ENCODE data around the gene AGPAT2.

Gene AGPAT2

GRCh38 chr9:136672431-136673087 lies 14.7 kb downstream of the AGPAT2 start:
- no peak for DNase-seq

GRCh38 chr9:136671646-136672430 lies 15.4 kb downstream of the AGPAT2 start:
- no peak for DNase-seq

DNA sequence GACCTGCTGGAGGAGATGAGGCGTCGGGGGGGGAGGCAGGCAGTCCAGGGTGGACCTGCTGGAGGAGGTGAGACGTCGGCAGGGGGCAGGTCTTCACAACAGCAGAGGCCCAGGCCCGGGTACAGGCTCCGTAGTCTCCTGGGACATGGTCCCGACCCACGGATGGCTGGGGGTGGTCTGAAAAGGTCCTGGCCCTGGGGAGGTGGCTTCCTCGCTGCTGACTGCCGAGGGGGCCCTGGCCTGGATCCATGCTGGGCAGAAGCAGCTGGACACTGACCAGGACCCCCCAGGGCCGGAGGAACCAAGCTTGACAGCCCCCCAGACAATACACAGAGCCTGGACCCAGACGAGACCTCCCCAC lies 16.0 kb downstream of the AGPAT2 start:
- DNase-seq: no peak

- DNase-seq: no peak
Observed at GRCh38 chr9:136670576-136671253, 16.5 kb downstream of the AGPAT2 start.

- DNase-seq: no peak
Observed at GRCh38 chr9:136669791-136670464, 17.3 kb downstream of the AGPAT2 start.

GRCh38 chr9:136668983-136669790 lies 18.1 kb downstream of the AGPAT2 start:
- no peak for DNase-seq

DNA sequence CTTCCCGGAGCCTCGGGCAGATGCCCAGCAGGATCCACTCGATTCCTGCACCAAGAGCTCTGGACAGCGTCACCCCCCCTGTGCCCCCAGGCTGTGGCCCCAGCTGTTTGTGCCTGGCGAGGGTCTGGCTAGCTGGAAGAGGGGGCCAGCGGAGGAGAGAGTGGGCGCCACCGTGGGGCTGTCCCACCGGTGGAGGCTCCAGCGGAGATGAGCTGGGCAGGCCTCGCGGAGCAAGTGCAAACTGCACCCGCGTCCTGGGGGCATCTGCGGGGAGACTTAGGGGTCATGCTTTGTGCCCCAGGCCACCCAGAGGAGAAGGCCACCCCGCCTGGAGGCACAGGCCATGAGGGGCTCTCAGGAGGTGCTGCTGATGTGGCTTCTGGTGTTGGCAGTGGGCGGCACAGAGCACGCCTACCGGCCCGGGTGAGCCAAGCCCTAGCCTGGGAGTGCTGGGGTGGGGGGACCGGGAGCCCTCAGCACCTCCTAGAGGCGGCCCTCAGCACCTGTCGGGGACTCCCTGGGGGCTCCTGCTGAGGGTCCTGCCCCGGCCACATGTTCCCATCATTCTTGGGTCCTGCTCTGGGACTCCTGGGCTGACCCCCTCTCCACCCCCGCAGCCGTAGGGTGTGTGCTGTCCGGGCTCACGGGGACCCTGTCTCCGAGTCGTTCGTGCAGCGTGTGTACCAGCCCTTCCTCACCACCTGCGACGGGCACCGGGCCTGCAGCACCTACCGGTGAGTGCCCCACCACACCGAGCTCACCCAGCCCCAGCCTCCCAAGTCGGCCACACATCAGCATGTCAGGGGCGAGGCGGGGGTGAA lies 19.1 kb downstream of the AGPAT2 start:
- DNase-seq: no peak

- DNase-seq: no peak
Observed at GRCh38 chr9:136667214-136667939, 19.9 kb downstream of the AGPAT2 start.

- no peak for DNase-seq
Observed at GRCh38 chr9:136666372-136667213, 20.7 kb downstream of the AGPAT2 start.

DNA sequence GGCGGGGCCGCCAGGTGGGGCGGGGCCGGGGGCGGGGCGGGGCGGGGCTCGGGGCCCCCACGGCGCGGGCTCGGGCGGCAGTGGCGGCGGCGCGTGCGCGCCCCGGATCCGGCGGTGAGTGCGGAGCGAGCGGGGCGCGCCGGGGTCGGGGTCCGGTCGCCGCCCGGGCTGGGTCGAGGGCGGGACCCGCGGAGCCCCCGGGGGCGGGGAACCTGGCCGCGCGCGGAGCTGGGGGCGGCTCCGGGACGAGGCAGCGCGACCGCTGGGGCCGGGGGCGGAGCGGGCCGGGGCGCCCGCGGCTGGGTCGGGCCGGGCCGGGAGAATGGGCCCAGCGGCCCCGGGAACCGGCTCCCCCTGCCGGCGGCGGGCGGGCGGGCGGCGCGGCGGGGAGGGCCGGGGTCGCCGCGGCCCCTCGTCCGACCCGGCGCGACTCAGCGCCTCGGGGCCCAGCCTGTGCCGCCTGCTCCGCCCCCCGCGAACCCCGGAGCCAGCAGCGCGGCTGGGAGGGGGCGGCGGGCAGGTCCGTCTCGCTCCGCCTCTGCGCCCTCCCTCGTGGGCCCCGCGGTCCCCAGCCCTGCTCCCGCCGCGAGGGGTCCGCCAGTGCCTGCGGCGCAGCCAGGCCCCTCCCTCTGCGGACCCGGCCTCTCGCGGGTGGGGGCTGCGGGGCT lies 21.4 kb downstream of the AGPAT2 start:
- no peak for DNase-seq

GRCh38 chr9:136665111-136665703 lies 22.1 kb downstream of the AGPAT2 start:
- DNase-seq: no peak

DNA sequence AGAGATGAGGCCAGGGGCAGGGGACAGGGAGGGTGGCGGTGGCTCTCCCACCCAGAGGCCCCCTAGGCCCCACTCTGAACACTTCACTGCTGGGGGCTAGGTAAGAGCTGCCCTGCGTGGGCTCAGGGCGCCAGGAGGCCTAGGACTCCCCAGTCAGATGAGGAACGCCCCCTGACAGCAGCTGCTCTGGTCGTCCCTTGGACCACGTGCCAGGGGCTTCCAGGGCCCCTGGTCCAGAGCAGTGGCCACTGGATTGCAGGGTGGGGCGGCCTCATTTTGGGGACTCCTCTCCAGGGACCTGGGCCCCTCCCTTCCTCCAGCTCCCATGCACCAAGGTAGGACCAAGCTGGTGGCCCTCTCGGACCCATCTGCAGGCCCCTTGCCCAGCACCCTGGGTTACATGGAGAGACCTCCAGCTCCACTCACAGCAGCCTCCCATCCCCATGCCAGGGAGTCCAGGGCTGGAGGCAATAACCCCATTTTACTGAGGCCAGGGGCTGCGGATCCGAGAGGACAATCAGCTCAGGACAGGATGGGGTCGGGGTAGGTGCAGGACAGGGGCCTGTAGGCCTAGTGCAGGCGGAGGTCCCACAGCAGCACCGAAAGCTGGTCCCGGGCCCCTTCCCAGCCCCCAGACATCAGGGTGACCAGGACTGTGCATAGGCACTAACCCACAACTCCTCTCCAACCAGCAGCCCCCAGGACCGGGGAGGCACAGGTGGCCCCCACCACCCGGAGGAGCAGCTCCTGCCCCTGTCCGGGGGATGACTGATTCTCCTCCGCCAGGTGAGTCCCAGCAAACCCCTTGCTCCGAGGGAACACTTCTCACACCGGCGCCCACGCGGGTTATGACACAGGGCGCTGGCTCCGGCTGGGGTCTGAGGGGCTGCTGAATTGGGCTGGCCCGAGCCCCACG lies 23.0 kb downstream of the AGPAT2 start:
- no peak for DNase-seq

GRCh38 chr9:136662656-136663581 lies 24.3 kb downstream of the AGPAT2 start, which contains the start of gene EGFL7:
Gene EGFL7, plus strand, starts transcription at chr9:136662916. Its CDS starts 5,367 bp downstream, at chr9:136668283.
- DNase-seq: no peak

- no peak for DNase-seq
Observed at GRCh38 chr9:136662326-136662655, 25.0 kb downstream of the AGPAT2 start.

- no peak for DNase-seq
Observed at GRCh38 chr9:136661641-136662325, 25.5 kb downstream of the AGPAT2 start.

DNA sequence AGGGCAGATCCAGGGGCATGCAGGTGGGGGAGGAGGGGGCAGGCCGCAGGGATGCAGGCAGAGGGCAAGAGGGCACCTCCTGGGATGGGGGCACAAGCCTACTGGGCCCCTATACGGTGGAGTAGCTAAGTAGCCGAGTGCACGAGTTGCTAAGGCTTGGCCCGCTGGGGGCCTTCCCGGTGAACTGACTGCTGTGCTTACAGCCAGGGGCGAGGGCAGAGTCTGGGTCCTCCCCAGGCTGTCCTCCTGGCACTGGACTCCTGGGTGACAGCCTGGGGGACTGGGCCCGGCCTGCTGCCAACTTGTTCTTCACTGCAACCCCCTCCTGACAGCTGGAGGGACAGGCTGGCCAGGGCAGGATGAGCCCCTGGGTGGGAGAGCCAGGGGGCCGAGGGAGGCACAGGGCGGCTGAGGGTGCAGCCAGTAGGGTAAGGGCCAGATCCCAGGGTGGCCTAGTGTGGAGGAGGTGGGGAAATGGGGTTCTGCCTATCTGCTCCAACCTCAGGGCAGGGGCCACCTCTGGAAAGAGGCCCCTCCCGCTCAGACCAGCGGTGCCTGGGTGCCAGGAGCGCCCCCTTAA lies 26.2 kb downstream of the AGPAT2 start:
- DNase-seq: no peak

All from amniotic stem cell (primary cell).